ENCODE measurements around the gene NFIX. TPM values are rescaled to one million over a fixed set of nuclear protein-coding genes. Genes with fewer than 3 reads are reported as not detected.
A peak's percentile ranks its signal among the peaks of the same experiment; 100 is the strongest.

The NFIX gene
- polyA plus RNA-seq, 1 donor (not counting 4 experiments of a cell fraction or from before 2014, with no cell fraction given): 5.2 TPM

DNA sequence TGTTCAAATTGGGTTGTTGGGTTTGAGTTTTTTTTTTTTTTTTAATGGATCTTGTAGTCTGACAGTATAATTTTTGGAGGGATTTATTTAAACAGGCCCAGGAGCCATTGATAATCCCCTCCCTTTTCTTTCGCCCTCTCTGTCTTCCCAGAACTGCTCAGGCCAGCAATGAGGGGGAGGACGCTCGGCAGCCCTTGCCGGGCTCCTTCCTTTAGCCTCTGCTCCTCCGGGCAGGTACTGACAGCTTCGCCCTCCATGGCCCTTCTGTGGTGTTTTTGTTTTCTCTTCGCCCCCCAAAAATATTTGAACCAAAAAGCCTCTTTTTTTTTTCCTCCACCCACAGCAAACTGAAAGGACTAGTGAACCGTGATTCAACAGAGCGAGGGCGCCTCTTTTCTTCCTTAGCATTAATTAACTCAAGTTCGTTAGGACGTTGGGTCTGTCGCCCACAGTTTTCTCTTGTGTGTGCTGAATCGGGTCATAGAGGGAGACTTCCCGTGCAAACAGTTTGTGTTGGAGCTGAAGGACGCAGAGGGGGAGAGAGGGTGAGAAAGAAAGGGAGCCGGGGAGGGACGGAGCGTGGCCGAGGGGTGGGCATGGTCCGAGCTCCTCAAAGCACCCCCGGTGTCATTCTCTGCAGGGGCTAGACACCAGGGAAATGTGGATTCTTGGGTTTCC lies 21.5 kb downstream of the NFIX start:
- H3K4me2 ChIP-seq (ENCODE audit: control insufficient read depth, extremely low read depth, insufficient read depth, low read depth, low read length): peak overlapping the region; percentile 86
- peaks cover 88% of the 10 kb centered on the region for H3K79me2 ChIP-seq (ENCODE audit: control insufficient read depth, insufficient read depth, low read length)
- H3K9me3 ChIP-seq (ENCODE audit: control insufficient read depth, low read depth, low read length): no peaks in the 10 kb centered on the region
- H3K4me3 ChIP-seq (ENCODE audit: control insufficient read depth in 2 of 3, extremely low read depth in 1 of 3, insufficient read depth in 2 of 3, low read depth in 1 of 3, low read length in 3 of 3): peak overlapping the region in 2 of 3 experiments; percentile 72 to 74
- peak overlapping the region; percentile 78 for H3K9ac ChIP-seq (ENCODE audit: control insufficient read depth, extremely low read depth, insufficient read depth, low read length)
- peaks cover 87% of the 10 kb centered on the region for H3K4me1 ChIP-seq (ENCODE audit: control insufficient read depth, extremely low read depth, insufficient read depth, low read length)
- no peaks in the 10 kb centered on the region for H4K20me1 ChIP-seq (ENCODE audit: control insufficient read depth, extremely low read depth, insufficient read depth, low read length)
- FAIRE-seq: no peak
- DNase-seq (ENCODE audit: low read depth, low spot score): no peak
- H3K36me3 ChIP-seq (ENCODE audit: control insufficient read depth in 2 of 2, extremely low read depth in 1 of 2, insufficient read depth in 2 of 2, low read length in 2 of 2): no peaks in the 10 kb centered on the region
- dilution Hi-C loops (cut with MboI; ENCODE audit: extremely low pct_ligation_motif_present, low sequenced_read_pairs): no loop called here
- H3K9me1 ChIP-seq (ENCODE audit: control insufficient read depth, extremely low read depth, insufficient read depth, low read length): no peaks in the 10 kb centered on the region
- TF ChIP-seq, protein P1, sequence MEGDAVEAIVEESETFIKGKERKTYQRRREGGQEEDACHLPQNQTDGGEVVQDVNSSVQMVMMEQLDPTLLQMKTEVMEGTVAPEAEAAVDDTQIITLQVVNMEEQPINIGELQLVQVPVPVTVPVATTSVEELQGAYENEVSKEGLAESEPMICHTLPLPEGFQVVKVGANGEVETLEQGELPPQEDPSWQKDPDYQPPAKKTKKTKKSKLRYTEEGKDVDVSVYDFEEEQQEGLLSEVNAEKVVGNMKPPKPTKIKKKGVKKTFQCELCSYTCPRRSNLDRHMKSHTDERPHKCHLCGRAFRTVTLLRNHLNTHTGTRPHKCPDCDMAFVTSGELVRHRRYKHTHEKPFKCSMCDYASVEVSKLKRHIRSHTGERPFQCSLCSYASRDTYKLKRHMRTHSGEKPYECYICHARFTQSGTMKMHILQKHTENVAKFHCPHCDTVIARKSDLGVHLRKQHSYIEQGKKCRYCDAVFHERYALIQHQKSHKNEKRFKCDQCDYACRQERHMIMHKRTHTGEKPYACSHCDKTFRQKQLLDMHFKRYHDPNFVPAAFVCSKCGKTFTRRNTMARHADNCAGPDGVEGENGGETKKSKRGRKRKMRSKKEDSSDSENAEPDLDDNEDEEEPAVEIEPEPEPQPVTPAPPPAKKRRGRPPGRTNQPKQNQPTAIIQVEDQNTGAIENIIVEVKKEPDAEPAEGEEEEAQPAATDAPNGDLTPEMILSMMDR (optimal IDR thresholded peaks at IDR 0.05 in 1 of 3, IDR thresholded peaks at IDR 0.05 in 1 of 3, conservative IDR thresholded peaks at IDR 0.05 in 1 of 3; ENCODE audit: extremely low read depth in 1 of 3, insufficient read depth in 2 of 3, low read length in 3 of 3): no peak
- no peak for TF ChIP-seq EZH2 (IDR thresholded peaks at IDR 0.05; ENCODE audit: low read length)
- H2AFZ ChIP-seq (ENCODE audit: control insufficient read depth, low read length): no peak overlapping the region
- peak overlapping the region; percentile 95 for H3K27ac ChIP-seq (ENCODE audit: control insufficient read depth, insufficient read depth, low read length)
- H3K27me3 ChIP-seq (ENCODE audit: control insufficient read depth, extremely low read depth, insufficient read depth, low read length): peaks cover 4% of the 10 kb centered on the region

DNA sequence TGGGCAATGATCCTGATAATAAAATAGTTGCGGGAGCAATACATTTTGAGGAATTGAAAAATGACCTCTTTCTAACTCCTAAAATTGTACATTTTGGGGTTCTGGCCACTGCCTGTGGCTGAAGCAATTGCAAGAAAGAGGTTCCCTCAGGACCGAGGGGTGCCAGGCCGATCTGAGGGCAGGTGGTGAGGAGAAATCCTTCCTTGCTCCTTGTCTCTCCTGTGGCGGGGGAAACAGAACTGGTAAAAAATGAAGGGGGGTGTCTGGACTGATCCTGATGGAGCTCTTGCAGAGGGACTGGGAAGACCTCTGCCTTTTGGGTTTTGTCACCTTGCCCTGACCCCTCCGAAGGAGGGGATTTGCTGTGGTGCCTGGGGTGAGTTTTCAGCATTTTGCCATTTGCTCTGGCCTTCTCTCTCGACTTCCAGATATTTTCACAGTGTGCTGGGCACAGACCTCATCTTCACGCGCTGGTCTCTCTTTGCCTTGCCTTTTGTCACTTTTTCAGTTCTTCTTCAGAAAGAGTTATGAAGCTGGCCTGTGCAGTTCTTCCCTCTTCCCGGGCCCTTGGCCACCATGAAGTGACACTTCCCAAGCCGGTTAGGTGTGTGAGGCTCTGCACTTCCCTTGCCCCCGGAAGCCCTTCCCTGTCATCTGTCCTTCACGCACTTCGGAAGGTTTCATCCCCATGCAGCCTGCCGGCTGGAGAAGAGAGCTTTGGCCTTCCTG lies 22.2 kb downstream of the NFIX start:
- Histone ChIP-seq H4K20me1 (ENCODE audit: control insufficient read depth, extremely low read depth, insufficient read depth, low read length) (no peaks in the 10 kb centered on the region), H3K27me3 (ENCODE audit: control insufficient read depth, extremely low read depth, insufficient read depth, low read length) (no peaks in the 10 kb centered on the region), H3K9me3 (ENCODE audit: control insufficient read depth, low read depth, low read length) (no peaks in the 10 kb centered on the region), H3K4me1 (ENCODE audit: control insufficient read depth, extremely low read depth, insufficient read depth, low read length) (peaks cover 93% of the 10 kb centered on the region), H3K27ac (ENCODE audit: control insufficient read depth, insufficient read depth, low read length) (peak overlapping the region; percentile 95), H3K9me1 (ENCODE audit: control insufficient read depth, extremely low read depth, insufficient read depth, low read length) (no peaks in the 10 kb centered on the region), H2AFZ (ENCODE audit: control insufficient read depth, low read length) (no peak overlapping the region), H3K4me2 (ENCODE audit: control insufficient read depth, extremely low read depth, insufficient read depth, low read depth, low read length) (peak overlapping the region; percentile 86), H3K79me2 (ENCODE audit: control insufficient read depth, insufficient read depth, low read length) (peaks cover 87% of the 10 kb centered on the region), H3K4me3 (ENCODE audit: control insufficient read depth in 2 of 3, extremely low read depth in 1 of 3, insufficient read depth in 2 of 3, low read depth in 1 of 3, low read length in 3 of 3) (peak overlapping the region in 2 of 3 experiments; percentile 72 to 74), H3K9ac (ENCODE audit: control insufficient read depth, extremely low read depth, insufficient read depth, low read length) (peak overlapping the region; percentile 78), H3K36me3 (ENCODE audit: control insufficient read depth in 2 of 2, extremely low read depth in 1 of 2, insufficient read depth in 2 of 2, low read length in 2 of 2) (no peaks in the 10 kb centered on the region)
- DNase-seq (ENCODE audit: low read depth, low spot score) (no peak), FAIRE-seq (peak; percentile 20)
- no peak for TF ChIP-seq EZH2 (IDR thresholded peaks at IDR 0.05; ENCODE audit: low read length)
- TF ChIP-seq, protein P1 (optimal IDR thresholded peaks at IDR 0.05 in 1 of 3, IDR thresholded peaks at IDR 0.05 in 1 of 3, conservative IDR thresholded peaks at IDR 0.05 in 1 of 3; ENCODE audit: extremely low read depth in 1 of 3, insufficient read depth in 2 of 3, low read length in 3 of 3): no peak
- dilution Hi-C loops (cut with MboI; ENCODE audit: extremely low pct_ligation_motif_present, low sequenced_read_pairs): no loop called here
